ENCODE measurements around the gene MZF1.
"Not testable (repeated sequence)": the region's sequence is repeated elsewhere in the genome, so short reads cannot be mapped to it uniquely, and the experiment has no call there.

Gene MZF1

DNA sequence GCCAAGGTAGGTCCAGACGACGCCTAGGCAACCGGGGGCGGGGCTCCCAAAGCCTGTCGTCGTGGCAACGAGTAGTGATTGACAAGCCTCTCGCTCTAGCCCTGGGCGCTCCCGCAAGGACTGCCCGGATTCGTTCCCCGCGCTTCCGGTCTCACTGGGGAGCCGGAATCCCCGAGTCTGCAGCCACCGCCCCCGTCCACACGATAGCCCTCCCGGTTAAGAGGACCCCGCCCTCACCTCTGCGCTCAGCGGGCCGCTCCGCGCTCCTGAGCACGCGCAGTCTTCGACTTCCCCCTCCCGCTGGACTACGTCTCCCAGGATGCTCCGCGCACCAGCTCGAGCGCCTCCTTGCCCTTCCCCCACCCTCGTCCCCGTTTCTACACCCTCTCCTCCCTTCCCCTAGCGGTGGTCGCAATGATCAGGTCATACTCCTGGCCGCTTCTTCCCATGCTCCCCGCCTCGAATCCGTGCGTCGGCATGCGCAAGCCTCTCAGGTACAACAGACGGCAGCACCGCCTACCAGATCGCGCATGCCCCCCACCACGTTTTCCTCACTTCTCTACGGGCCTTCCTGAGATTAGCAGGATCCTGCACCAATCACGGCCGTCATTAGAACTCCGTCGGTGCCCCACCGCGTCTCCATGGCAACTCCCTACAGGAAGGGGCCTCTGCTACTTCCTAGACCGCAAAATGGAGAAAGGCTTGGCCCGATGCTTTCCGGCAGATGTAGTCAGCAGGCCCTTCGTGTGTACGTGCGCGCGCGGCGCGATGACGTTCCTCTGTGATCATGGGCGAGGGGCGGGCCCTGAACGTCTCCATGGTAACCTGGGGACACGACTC lies at the start of gene MZF1:
Gene MZF1, minus strand, starts transcription at position 518 of the 840 bp plus-strand sequence. CDS start 1,946 bp downstream, outside the sequence.
- peak; percentile 98 to 99 for DNase-seq

DNA sequence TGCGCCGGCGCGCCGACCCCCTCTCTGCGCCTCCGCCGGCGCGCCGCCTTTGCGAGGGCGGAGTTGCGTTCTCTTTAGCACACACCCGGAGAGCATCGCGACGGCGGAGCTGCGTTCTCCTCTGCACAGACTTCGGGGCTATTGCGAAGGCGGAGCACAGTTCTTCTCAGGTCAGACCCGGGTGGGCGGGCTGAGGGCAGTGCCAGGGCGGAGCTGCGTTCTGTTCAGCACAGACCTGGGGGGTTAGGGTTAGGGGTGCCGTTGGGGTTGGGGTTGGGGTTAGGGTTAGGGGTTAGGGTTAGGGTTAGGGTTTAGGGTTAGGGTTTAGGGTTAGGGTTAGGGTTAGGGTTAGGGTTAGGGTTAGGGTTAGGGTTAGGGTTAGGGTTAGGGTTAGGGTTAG lies 34.1 kb upstream of the MZF1 start:
- not testable (repeated sequence) for DNase-seq

GRCh38 chr19:58606251-58606896 lies 33.2 kb upstream of the MZF1 start:
- DNase-seq = not testable (repeated sequence)

DNA sequence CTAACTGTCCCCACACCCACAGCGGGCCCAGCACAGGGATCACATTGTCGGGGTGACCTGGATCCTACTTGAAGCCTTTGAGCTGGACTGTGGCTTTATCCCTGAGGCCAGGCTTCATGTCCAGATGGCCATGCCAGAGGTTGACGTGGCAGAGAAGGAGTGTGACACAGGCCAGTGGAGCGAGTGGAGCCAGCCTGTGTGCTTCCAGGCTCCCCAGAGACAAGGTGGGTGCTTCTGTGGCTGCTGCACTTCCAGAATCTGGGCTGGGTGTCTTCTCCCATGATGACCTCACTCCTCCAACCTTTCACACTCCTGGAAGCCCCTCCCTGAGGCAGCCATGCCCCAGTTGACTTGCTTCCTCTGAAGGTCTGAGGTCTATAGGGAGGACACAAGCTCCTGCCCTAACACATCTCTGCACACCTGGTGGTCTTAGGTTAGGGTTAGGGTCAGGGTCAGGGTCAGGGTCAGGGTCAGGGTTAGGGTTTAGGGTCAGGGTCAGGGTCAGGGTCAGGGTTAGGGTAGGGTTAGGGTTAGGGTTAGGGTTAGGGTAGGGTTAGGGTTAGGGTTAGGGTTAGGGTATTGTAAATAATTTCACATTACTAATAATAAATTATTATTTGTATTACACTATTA lies 13.1 kb upstream of the MZF1 start:
- DNase-seq = no peak

DNA sequence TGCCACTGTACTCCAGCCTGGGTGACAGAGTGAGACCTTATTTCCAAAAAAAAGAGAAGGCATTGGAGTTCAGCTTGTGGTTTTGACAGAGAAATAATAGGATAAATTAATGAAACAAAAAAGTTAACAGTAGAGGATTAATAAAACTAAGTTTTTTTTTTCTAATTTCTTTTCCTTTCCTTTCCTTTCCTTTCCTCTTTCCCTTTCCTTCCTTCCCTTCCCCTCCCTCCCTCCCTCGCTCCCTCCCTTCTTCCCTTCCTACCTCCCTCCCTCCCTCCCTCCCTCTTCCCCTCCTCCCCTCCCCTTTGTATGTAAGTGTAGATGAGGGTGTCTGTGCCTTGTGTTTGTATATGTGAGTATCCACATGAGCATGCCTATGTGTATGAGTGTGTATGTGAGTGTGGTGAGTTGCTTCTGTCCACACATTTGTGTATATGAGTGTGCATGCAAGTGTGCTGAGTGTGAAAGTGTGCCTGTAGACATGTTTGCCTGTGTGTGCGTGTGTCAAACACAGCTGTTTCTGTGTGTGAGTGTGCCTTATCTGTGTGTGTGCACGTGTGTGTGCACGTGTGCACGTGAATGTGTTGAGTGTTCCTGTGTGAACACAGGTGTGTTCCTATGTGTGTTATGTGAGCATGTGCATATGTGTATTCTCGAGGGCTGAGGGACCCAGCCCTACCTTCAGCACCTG lies 12.5 kb upstream of the MZF1 start:
- DNase-seq = no peak

- no peak for DNase-seq
Observed at GRCh38 chr19:58584498-58585441, 11.6 kb upstream of the MZF1 start.

DNA sequence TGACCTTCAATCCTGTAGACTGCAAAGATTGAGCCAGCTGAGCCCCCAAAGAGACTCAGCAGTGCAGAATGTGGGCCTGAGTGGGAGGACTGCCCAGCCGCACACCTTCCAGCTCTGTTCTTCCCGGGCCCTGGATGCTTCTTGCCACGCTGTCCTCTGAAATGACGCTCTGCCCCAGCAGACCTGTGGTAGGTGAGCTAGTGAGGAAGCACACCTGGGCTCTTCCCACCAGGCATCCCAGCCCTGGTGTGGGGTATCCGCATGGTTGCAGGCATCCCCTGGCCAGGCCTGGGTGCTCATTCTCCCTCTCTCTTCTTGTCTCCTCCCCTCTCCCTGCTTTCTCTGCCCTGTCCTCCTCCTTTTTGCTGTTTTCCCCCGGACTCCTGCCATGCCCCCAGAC lies 9.8 kb upstream of the MZF1 start:
- no peak for DNase-seq

DNA sequence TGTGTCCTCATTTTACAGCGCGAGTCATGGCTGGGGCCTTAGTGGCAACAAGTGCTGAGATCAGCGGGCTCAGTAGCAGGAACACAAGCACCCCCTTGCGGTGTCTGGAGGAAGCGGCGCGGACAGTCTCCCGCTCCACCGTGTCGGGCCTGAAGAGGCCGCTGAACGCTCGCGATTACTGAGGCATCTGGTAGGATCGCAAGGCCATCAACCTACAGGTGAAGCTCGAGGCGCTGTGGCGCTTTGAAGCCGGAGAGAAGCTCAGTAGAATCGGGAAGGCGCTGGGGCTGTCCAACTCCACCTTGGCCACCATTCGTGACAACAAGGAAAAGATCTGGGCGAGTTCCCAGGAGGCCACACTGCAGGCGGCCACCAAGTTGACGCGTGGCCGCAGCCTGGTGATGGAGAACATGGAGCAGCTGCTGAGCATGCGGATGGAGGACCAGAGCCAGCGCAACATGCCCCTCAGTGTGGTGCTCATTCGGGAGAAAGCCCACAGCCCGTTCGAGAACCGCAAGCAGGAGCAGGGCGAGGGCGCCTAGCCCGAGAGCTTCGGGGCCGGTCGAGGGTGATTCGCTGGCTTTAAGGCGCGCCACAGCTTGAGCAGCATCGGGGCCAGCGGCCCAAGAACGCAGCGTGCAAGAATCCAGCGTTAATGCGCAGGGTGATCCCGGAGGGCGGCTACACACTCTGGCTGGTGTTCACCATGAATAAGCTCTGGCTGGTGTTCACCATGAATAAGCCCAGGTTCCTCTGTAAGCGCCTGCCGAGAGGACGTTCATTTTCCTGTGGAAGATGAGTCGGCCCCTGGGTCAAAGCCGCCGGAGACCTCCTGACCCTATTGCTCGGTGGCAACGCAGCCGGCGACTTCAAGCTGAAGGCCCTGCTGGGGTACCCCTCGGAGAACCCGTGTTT lies 8.3 kb upstream of the MZF1 start:
- DNase-seq = peak; percentile 92 to 95

- no peak for DNase-seq
Observed at GRCh38 chr19:58579473-58580142, 6.5 kb upstream of the MZF1 start.

- no peak for DNase-seq
Observed at GRCh38 chr19:58578012-58578925, 5.1 kb upstream of the MZF1 start.

- DNase-seq = not testable (repeated sequence)
Observed at GRCh38 chr19:58577581-58577980, 4.4 kb upstream of the MZF1 start.

DNA sequence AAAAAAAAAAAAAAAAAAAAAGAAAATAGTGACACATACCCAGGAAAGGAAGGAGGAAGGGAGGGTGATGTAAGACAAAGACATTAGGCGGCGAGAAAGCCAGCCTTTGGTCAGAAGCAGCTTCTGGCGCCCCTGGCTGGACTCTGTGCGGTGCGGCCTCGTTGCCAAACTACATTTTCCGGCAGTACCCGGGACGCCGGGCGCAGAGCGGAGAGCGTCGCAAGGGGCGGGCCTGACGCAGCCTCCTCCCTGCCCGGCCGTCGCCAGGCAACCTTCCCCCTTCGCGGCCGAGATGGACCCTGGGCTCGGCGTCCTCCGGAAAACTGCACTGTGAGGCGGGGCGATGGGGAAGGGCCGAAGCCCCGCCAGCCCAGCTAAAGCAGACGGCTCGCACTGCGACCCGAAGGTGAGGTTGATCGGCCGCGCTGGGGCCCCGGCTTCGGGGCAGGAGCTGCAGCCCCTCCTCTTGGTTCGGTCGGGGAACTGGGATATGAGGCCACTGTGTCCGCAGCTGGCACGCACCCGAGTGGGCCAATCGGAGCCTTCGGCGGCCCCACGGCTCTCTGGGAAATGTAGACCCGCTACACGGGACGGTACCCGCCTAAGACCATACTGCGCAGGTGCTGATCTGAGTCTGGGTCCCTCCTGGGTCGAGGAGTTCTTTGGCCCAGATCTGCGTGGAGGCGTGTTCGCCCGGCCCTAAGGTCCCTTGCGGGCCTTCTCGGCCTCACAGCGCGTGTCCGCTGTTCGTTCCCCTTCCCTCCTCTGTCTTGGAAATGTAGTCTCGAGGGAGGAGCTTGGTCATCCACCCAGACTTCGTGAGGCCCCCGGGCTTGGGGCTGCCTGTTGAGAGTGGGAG lies 2.3 kb upstream of the MZF1 start:
- DNase-seq = peak; percentile 72 to 73

GRCh38 chr19:58573658-58574164 lies 576 bp upstream of the MZF1 start:
- DNase-seq = no peak

GRCh38 chr19:58572026-58572817 lies 913 bp downstream of the MZF1 start:
- no peak for DNase-seq

GRCh38 chr19:58571575-58571947 lies 1.6 kb downstream of the MZF1 start:
- no peak for DNase-seq

- DNase-seq = no peak
Observed at GRCh38 chr19:58570770-58571574, 2.2 kb downstream of the MZF1 start.
